ENCODE results near the gene LYZL6. TPM values are rescaled to one million over a fixed set of nuclear protein-coding genes. Genes with fewer than 3 reads are reported as not detected.

Gene LYZL6
- total RNA-seq, 2 donors from 2014 or later = not detected

DNA sequence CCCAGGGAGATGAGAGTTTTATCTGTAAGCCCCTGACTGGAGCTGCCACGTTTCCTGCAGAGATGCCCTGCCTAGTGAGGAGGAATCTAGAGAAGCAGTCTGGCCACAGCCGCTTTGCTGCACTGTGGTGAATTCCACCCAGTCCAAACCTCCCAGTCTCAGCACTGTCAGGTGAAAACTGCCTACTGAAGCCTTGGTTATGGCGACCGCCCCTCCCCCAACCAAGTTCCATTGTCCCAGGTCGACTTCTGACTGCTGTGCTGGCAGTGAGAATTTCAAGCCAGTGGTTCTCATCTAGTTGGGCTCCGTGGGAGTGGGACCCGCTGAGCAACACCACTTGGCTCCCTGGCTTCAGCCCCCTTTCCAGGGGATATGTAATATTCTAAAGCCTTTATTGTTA lies 10.2 kb upstream of the LYZL6 start:
- peaks cover 16% of the 10 kb centered on the region for H3K4me1 Mint-ChIP-seq
- Histone ChIP-seq H3K27me3 (ENCODE audit: control insufficient read depth, insufficient read depth, low read length, poor library complexity, severe bottlenecking) (no peaks in the 10 kb centered on the region), H3K9ac (ENCODE audit: extremely low read depth, low read length, poor library complexity, severe bottlenecking) (no peak overlapping the region), H3K36me3 (ENCODE audit: control insufficient read depth, insufficient read depth, low read length) (no peaks in the 10 kb centered on the region), H3K4me3 (ENCODE audit: low read length) (no peak overlapping the region), H3K27ac (ENCODE audit: low read depth, low read length) (no peak overlapping the region), H3K9me3 (ENCODE audit: control insufficient read depth, low read length) (no peaks in the 10 kb centered on the region), H3K4me1 (ENCODE audit: control insufficient read depth, insufficient read depth, low read length) (no peaks in the 10 kb centered on the region)
- TF ChIP-seq, protein P1, sequence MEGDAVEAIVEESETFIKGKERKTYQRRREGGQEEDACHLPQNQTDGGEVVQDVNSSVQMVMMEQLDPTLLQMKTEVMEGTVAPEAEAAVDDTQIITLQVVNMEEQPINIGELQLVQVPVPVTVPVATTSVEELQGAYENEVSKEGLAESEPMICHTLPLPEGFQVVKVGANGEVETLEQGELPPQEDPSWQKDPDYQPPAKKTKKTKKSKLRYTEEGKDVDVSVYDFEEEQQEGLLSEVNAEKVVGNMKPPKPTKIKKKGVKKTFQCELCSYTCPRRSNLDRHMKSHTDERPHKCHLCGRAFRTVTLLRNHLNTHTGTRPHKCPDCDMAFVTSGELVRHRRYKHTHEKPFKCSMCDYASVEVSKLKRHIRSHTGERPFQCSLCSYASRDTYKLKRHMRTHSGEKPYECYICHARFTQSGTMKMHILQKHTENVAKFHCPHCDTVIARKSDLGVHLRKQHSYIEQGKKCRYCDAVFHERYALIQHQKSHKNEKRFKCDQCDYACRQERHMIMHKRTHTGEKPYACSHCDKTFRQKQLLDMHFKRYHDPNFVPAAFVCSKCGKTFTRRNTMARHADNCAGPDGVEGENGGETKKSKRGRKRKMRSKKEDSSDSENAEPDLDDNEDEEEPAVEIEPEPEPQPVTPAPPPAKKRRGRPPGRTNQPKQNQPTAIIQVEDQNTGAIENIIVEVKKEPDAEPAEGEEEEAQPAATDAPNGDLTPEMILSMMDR (conservative IDR thresholded peaks at IDR 0.05) = no peak
- no peaks in the 10 kb centered on the region for H3K36me3 Mint-ChIP-seq (ENCODE audit: low read depth)
- no peak overlapping the region for H3K4me3 Mint-ChIP-seq
- peak; percentile 83 for DNase-seq
- H3K27ac Mint-ChIP-seq = no peak overlapping the region
- no peaks in the 10 kb centered on the region for H3K9me3 Mint-ChIP-seq
- WGBS, 2 experiments (ENCODE audit: insufficient coverage in 1 of 2, insufficient read length in 1 of 2) = 56 to 61% methylated on average over 7 of the region's 7 CpGs
- H3K27me3 Mint-ChIP-seq (ENCODE audit: insufficient read depth) = no peaks in the 10 kb centered on the region

DNA sequence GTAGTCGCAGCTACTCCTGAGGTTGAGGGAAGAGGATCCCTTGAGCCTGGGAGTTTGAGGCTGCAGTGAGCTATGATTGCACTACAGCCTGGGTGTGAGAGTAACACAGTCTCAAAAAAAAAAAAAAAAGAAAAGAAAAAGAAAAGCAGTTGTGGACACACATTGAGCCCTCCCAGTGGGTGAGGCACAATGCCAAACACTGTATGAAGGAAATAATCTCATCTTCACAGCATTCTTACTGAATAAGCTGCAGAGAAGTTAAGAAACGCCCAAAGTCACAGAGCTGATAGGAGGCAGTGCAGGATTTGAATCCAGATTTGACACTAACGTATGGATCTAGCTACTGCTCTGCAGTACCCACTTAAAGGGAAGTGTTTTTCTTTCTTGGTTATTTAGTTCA lies 5.9 kb upstream of the LYZL6 start:
- Histone ChIP-seq H3K9ac (ENCODE audit: extremely low read depth, low read length, poor library complexity, severe bottlenecking) (no peak overlapping the region), H3K27me3 (ENCODE audit: control insufficient read depth, insufficient read depth, low read length, poor library complexity, severe bottlenecking) (no peaks in the 10 kb centered on the region), H3K9me3 (ENCODE audit: control insufficient read depth, low read length) (no peaks in the 10 kb centered on the region), H3K27ac (ENCODE audit: low read depth, low read length) (no peak overlapping the region), H3K36me3 (ENCODE audit: control insufficient read depth, insufficient read depth, low read length) (no peaks in the 10 kb centered on the region), H3K4me1 (ENCODE audit: control insufficient read depth, insufficient read depth, low read length) (no peaks in the 10 kb centered on the region), H3K4me3 (ENCODE audit: low read length) (no peak overlapping the region)
- no peak overlapping the region for H3K4me3 Mint-ChIP-seq
- no peak overlapping the region for H3K27ac Mint-ChIP-seq
- H3K4me1 Mint-ChIP-seq = peaks cover 14% of the 10 kb centered on the region
- no peaks in the 10 kb centered on the region for H3K9me3 Mint-ChIP-seq
- no peak for DNase-seq
- no peaks in the 10 kb centered on the region for H3K36me3 Mint-ChIP-seq (ENCODE audit: low read depth)
- H3K27me3 Mint-ChIP-seq (ENCODE audit: insufficient read depth) = no peaks in the 10 kb centered on the region
- TF ChIP-seq, protein P1 (conservative IDR thresholded peaks at IDR 0.05) = no peak
- 93 to 100% methylated on average over 1 to 3 of the region's 3 CpGs for WGBS, 2 experiments (ENCODE audit: insufficient coverage in 1 of 2, insufficient read length in 1 of 2)

DNA sequence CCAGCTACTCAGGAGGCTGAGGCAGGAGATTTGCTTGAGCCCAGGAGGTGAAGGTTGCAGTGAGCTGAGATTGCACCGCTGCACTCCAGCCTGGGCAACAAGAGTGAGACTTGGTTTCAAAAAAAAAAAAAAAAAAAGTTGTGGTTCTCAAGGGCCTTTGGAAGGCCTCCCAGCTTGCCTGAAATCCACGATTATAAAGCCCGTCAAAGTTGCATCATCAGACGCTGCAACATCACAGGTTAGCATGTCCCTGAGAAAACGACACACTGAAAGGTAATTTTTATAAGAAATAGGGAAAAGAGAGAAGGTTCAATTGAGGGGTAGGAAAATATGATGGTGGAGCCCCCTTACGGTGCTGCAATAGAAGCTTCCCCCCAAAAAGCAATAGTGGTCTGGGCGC lies 4.6 kb upstream of the LYZL6 start:
- Histone ChIP-seq H3K27me3 (ENCODE audit: control insufficient read depth, insufficient read depth, low read length, poor library complexity, severe bottlenecking) (no peaks in the 10 kb centered on the region), H3K9me3 (ENCODE audit: control insufficient read depth, low read length) (no peaks in the 10 kb centered on the region), H3K27ac (ENCODE audit: low read depth, low read length) (no peak overlapping the region), H3K36me3 (ENCODE audit: control insufficient read depth, insufficient read depth, low read length) (no peaks in the 10 kb centered on the region), H3K4me3 (ENCODE audit: low read length) (no peak overlapping the region), H3K9ac (ENCODE audit: extremely low read depth, low read length, poor library complexity, severe bottlenecking) (no peak overlapping the region), H3K4me1 (ENCODE audit: control insufficient read depth, insufficient read depth, low read length) (no peaks in the 10 kb centered on the region)
- Mint-ChIP-seq H3K4me1 (peaks cover 9% of the 10 kb centered on the region), H3K4me3 (no peak overlapping the region), H3K27me3 (ENCODE audit: insufficient read depth) (no peaks in the 10 kb centered on the region), H3K27ac (no peak overlapping the region), H3K9me3 (peaks cover 9% of the 10 kb centered on the region), H3K36me3 (ENCODE audit: low read depth) (no peaks in the 10 kb centered on the region)
- DNase-seq = no peak
- 95 to 96% methylated on average over 6 to 7 of the region's 7 CpGs for WGBS, 2 experiments (ENCODE audit: insufficient coverage in 1 of 2, insufficient read length in 1 of 2)
- TF ChIP-seq, protein P1 (conservative IDR thresholded peaks at IDR 0.05) = no peak

Data from endodermal cell (in vitro differentiated cells).